Natural killer cell (primary cell): Measurements from ENCODE around the gene C17orf100. TPM values are rescaled to one million over a fixed set of nuclear protein-coding genes. Genes with fewer than 3 reads are reported as not detected.
"Not testable (repeated sequence)": the region's sequence is repeated elsewhere in the genome, so short reads cannot be mapped to it uniquely, and the experiment has no call there.

Experiments
- ATAC-seq, 3 donors: fragments of 150-1000 bp in 2 of 3; fragments of 200-7000 bp in 1 of 3; cut with Tn5 transposase; 1 replicate in 1 of 3; 2 replicates in 2 of 3; pipeline ENCODE4 v1.10.0; 2021; ENCODE audit warnings: mild to moderate bottlenecking in 2 of 3, moderate library complexity in 2 of 3
- DNase-seq, 2 donors: peaks; one replicate each; pipeline versions ENCODE4 v3.0.0 to v3.0.0-alpha.2; 2013 to 2021; ENCODE audit warnings: mixed read lengths in 1 of 2
- H3K27ac ChIP-seq: one replicate; pipeline ENCODE4 v1.5.1; 2013; ENCODE audit warnings: mild to moderate bottlenecking, low read length
- H3K27me3 ChIP-seq: one replicate; pipeline ENCODE4 v1.6.1; 2013; ENCODE audit warnings: low read length; ENCODE audit not compliant: control insufficient read depth, insufficient read depth
- H3K36me3 ChIP-seq: one replicate; pipeline ENCODE4 v1.6.1; 2013; ENCODE audit warnings: low read length; ENCODE audit not compliant: control insufficient read depth, insufficient read depth
- H3K4me1 ChIP-seq: one replicate; pipeline ENCODE4 v1.6.1; 2013; ENCODE audit warnings: low read length; ENCODE audit not compliant: control insufficient read depth, insufficient read depth
- H3K4me3 ChIP-seq: one replicate; pipeline ENCODE4 v1.5.1; 2013; ENCODE audit warnings: low read length
- H3K9me3 ChIP-seq: one replicate; pipeline ENCODE4 v1.6.1; 2013; ENCODE audit warnings: low read length; ENCODE audit not compliant: control insufficient read depth, insufficient read depth
- H3K27ac Mint-ChIP-seq, 2 donors: one replicate each; pipeline ENCODE4 v1.8.0; 2022; ENCODE audit warnings: mild to moderate bottlenecking in 2 of 2, mixed read lengths in 2 of 2, moderate library complexity in 1 of 2
- H3K27me3 Mint-ChIP-seq, 2 donors: one replicate each; pipeline ENCODE4 v1.8.0; 2022; ENCODE audit warnings: low read depth in 2 of 2, mixed read lengths in 2 of 2
- H3K36me3 Mint-ChIP-seq: one replicate; pipeline ENCODE4 v1.8.0; 2022; ENCODE audit warnings: mixed read lengths
- H3K4me1 Mint-ChIP-seq, 2 donors: one replicate each; pipeline ENCODE4 v1.8.0; 2022; ENCODE audit warnings: mixed read lengths in 2 of 2
- H3K4me3 Mint-ChIP-seq: one replicate; pipeline ENCODE4 v1.8.0; 2022; ENCODE audit warnings: mild to moderate bottlenecking, moderate library complexity, mixed read lengths
- H3K9me3 Mint-ChIP-seq, 2 donors: one replicate each; pipeline ENCODE4 v1.8.0; 2022; ENCODE audit warnings: mixed read lengths in 2 of 2
- CTCF ChIP-seq: fragments of 200-600 bp; IDR thresholded peaks from one replicate; pipeline ENCODE4 v1.8.0; 2022; ENCODE audit warnings: antibody characterized with exemption
- WGBS: methylation state at CpG from one replicate; pipeline ENCODE4 v1.1.7; 2013; ENCODE audit warnings: missing lambda C conversion rate; ENCODE audit not compliant: insufficient coverage; 5-methylcytosine and 5-hydroxymethylcytosine counted together
- intact Hi-C: fragments of 100-400 bp; cut with micrococcal nuclease; formaldehyde crosslinking; loops from one replicate; pipeline ENCODE4 v1.14.2; 2022
- total RNA-seq, 4 donors: library from RNA; stranded (reverse); fragments of 120-200 nt in 1 of 4; gene quantifications; one replicate each; pipeline versions ENCODE4 v1.2.3 to v1.2.4, GENCODE V29; 2013 to 2022

Gene C17orf100
- total RNA-seq, 3 donors from 2014 or later (not counting 1 experiment from before 2014, with no cell fraction given), result 0.68 to 0.87 (median 0.82) TPM

- Histone ChIP-seq H3K4me1 (peaks cover 27% of the 10 kb centered on the region), H3K36me3 (no peaks in the 10 kb centered on the region), H3K27ac (no peak overlapping the region), H3K9me3 (no peaks in the 10 kb centered on the region), H3K27me3 (peaks cover 5% of the 10 kb centered on the region), H3K4me3 (no peak overlapping the region)
- H3K9me3 Mint-ChIP-seq, result no peaks in the 10 kb centered on the region
- H3K4me1 Mint-ChIP-seq, result peaks cover 5 to 13% of the 10 kb centered on the region in 2 donors
- H3K27ac Mint-ChIP-seq, result no peak overlapping the region
- WGBS, result no CpG with 5 or more reads among the region's 2 CpGs
- H3K4me3 Mint-ChIP-seq, result no peak overlapping the region
- H3K36me3 Mint-ChIP-seq, result no peaks in the 10 kb centered on the region
- intact Hi-C loops, result no loop called here
- H3K27me3 Mint-ChIP-seq, result peaks cover 38 to 64% of the 10 kb centered on the region in 2 donors
- DNase-seq (no peak), ATAC-seq (no peak)
- TF ChIP-seq CTCF, result no peak
Observed at GRCh38 chr17:6661464-6661848, 9.9 kb downstream of the C17orf100 start.

GRCh38 chr17:6663200-6663599, 11.6 kb downstream of the C17orf100 start:
- H3K4me3 ChIP-seq, H3K9me3 ChIP-seq, H3K27me3 ChIP-seq, H3K27ac ChIP-seq, ATAC-seq, H3K4me3 Mint-ChIP-seq, DNase-seq, H3K36me3 ChIP-seq, intact Hi-C loops, H3K36me3 Mint-ChIP-seq, H3K9me3 Mint-ChIP-seq, H3K27ac Mint-ChIP-seq: not testable (repeated sequence)
- peaks cover 16% of the 10 kb centered on the region for H3K4me1 ChIP-seq
- Mint-ChIP-seq H3K4me1 (peaks cover 0 to 13% of the 10 kb centered on the region in 2 donors), H3K27me3 (peaks cover 39 to 54% of the 10 kb centered on the region in 2 donors)
- WGBS, result 94% methylated on average over 14 of the region's 14 CpGs

GRCh38 chr17:6666077-6666521, 14.5 kb downstream of the C17orf100 start:
- WGBS, result 24% methylated on average over 9 of the region's 9 CpGs
- no peaks in the 10 kb centered on the region for H3K9me3 Mint-ChIP-seq
- no peak overlapping the region for H3K4me3 ChIP-seq
- H3K36me3 Mint-ChIP-seq, result no peaks in the 10 kb centered on the region
- peak; percentile 39 to 71 for DNase-seq
- no peak overlapping the region for H3K27ac Mint-ChIP-seq
- no peaks in the 10 kb centered on the region for H3K36me3 ChIP-seq
- H3K4me1 Mint-ChIP-seq, result peaks cover 0 to under 1% of the 10 kb centered on the region in 2 donors
- peaks cover 7% of the 10 kb centered on the region for H3K4me1 ChIP-seq
- peak; percentile 81 for TF ChIP-seq CTCF
- no peaks in the 10 kb centered on the region for H3K9me3 ChIP-seq
- H3K27me3 Mint-ChIP-seq, result peaks cover 34 to 37% of the 10 kb centered on the region in 2 donors
- H3K27me3 ChIP-seq, result peaks cover 5% of the 10 kb centered on the region
- H3K27ac ChIP-seq, result no peak overlapping the region
- ATAC-seq, result peak; percentile 74 to 92 (median 90)
- no peak overlapping the region for H3K4me3 Mint-ChIP-seq
- intact Hi-C loops, result loop anchor here (2.0 kb wide), 1 partner anchor 339 kb away; no protein-coding TSS in a partner anchor

GRCh38 chr17:6666557-6666956, 15.0 kb downstream of the C17orf100 start:
- ATAC-seq (no peak), DNase-seq (no peak)
- intact Hi-C loops, result loop anchor here (2.0 kb wide), 1 partner anchor 338 kb away; no protein-coding TSS in a partner anchor
- H3K4me3 Mint-ChIP-seq, result no peak overlapping the region
- 86% methylated on average over 6 of the region's 6 CpGs for WGBS
- Histone ChIP-seq H3K9me3 (no peaks in the 10 kb centered on the region), H3K27ac (no peak overlapping the region), H3K27me3 (peaks cover 5% of the 10 kb centered on the region), H3K4me1 (peaks cover 3% of the 10 kb centered on the region), H3K36me3 (no peaks in the 10 kb centered on the region), H3K4me3 (no peak overlapping the region)
- no peaks in the 10 kb centered on the region for H3K36me3 Mint-ChIP-seq
- peaks cover 31 to 33% of the 10 kb centered on the region in 2 donors for H3K27me3 Mint-ChIP-seq
- H3K9me3 Mint-ChIP-seq, result no peaks in the 10 kb centered on the region
- no peak for TF ChIP-seq CTCF
- no peak overlapping the region for H3K27ac Mint-ChIP-seq
- H3K4me1 Mint-ChIP-seq, result no peaks in the 10 kb centered on the region
